Airway epithelial cell (primary cell): ENCODE data around the gene PIK3R3. TPM values are rescaled to one million over a fixed set of nuclear protein-coding genes. Genes with fewer than 3 reads are reported as not detected.

Experiments used
- total RNA-seq: library from RNA; depleted of rRNA; stranded (reverse); fragments of >200 nt; gene quantifications from 2 replicates; pipeline ENCODE4 v1.2.3, GENCODE V29; 2015

Gene PIK3R3
- 7.6 and 10.6 TPM in 2 replicates for total RNA-seq

GRCh38 chr1:46132529-46133180 is at the start of gene PIK3R3:
Gene PIK3R3, minus strand, starts transcription at chr1:46132629. Its CDS starts 677 bp downstream, at chr1:46131952.

GRCh38 chr1:46176211-46176865 is 43.9 kb upstream of the PIK3R3 start, which contains the start of gene P3R3URF:
Gene P3R3URF, minus strand, starts transcription at chr1:46176488. Its CDS starts 17 bp downstream, at chr1:46176471.

GRCh38 chr1:46174448-46175231 is 42.2 kb upstream of the PIK3R3 start, which contains the start of gene TSPAN1:
Gene TSPAN1, plus strand, starts transcription at chr1:46175087. Its CDS starts 6,021 bp downstream, at chr1:46181108.

Other genes with a start within 250 kb of the PIK3R3 start
- gene TSPAN1, start 42.5 kb upstream of the PIK3R3 start, total RNA-seq, result 37.5 and 39.6 TPM in 2 replicates
- not detected in 2 replicates for gene P3R3URF, start 43.9 kb upstream of the PIK3R3 start, total RNA-seq
- gene POMGNT1, start 65.8 kb upstream of the PIK3R3 start, total RNA-seq, result 51.6 and 58.7 TPM in 2 replicates
- 5.5 and 5.9 TPM in 2 replicates for gene LURAP1, start 70.7 kb upstream of the PIK3R3 start, total RNA-seq
- gene RAD54L, start 115.1 kb upstream of the PIK3R3 start, total RNA-seq, result 9.7 and 33.1 TPM in 2 replicates
- gene LRRC41, start 171.0 kb upstream of the PIK3R3 start, total RNA-seq, result 65.8 and 100 TPM in 2 replicates
- 612 and 959 TPM in 2 replicates for gene UQCRH, start 171.1 kb upstream of the PIK3R3 start, total RNA-seq
- gene NSUN4, start 208.2 kb upstream of the PIK3R3 start, total RNA-seq, result 14.3 and 15.9 TPM in 2 replicates